Measurements from ENCODE around the gene GULP1.

GULP1 gene

DNA sequence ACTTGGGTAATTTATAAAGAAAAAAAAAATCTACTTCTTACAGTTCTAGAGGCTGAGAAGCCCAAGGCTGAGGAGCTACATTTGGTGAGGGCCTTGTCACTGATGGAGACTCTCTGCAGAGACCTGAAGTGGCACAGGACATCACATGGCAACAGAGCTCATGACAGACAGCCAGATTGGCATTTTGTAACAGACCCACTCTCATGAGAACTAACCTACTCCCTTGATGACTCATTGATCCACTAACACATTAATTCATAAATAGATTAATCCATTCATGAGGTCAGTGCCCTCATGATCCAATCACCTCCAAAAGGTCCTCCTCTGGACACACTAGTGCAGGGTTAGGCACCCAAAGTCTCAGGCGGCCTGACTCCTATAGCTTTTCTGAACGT, 318.4 kb downstream of the GULP1 start:
- no peak for DNase-seq

- no peak for DNase-seq
Observed at GRCh38 chr2:188610827-188611226, 319.2 kb downstream of the GULP1 start.

DNA sequence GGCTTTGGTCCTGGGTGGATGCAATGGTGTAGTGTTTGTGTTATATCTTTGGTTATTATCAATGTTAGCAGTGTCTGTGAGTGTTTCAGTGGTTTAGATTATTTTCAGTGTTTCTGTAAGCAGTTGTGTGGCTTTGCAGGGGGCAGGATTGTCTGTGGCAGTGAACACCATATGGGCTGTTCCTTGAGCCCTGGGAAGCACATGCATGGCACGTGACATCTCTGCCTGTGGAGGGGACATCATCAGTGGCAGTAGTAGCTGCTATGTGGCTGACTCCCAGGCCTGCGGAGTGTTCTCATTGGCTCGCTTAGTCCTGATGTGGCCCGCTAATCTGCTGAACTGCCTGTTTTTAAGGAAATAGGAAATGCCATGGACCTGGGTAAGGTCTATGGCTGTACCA, 327.5 kb downstream of the GULP1 start:
- no peak for DNase-seq

GRCh38 chr2:188620916-188621315, 329.2 kb downstream of the GULP1 start:
- no peak for DNase-seq

DNA sequence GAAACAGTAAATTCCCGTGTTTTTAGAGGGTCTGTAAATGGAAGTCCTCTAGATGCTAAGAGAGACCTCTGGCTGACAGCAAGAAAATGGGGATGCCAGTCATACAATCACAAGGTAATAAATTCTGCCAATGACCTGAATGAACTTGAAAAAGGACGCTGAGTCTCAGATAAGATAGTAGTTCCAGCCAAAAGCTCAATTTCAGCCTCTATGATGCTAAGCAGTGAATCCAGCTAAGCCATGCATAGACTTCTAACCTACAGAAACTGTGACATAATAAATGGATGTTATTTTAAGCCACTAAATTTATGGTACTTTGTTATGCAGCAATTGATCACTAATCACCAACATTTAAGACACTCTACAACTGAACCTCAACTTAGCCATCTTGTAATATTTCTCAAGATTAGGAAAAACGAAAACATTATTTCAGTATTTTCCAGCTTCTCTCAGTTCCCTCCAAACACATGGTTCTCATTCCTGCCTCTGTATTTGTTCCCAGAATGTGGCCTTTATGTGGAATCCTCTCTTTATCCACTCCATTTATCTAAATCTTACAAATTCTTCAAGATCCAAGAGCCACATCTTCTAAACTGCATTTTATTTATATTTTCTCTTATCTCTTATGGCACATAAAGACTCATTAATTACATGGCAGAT, 331.1 kb downstream of the GULP1 start:
- no peak for DNase-seq

GRCh38 chr2:188623995-188624643, 332.4 kb downstream of the GULP1 start:
- DNase-seq = peak; percentile 29

GRCh38 chr2:188627471-188627870, 335.8 kb downstream of the GULP1 start:
- DNase-seq = no peak

DNA sequence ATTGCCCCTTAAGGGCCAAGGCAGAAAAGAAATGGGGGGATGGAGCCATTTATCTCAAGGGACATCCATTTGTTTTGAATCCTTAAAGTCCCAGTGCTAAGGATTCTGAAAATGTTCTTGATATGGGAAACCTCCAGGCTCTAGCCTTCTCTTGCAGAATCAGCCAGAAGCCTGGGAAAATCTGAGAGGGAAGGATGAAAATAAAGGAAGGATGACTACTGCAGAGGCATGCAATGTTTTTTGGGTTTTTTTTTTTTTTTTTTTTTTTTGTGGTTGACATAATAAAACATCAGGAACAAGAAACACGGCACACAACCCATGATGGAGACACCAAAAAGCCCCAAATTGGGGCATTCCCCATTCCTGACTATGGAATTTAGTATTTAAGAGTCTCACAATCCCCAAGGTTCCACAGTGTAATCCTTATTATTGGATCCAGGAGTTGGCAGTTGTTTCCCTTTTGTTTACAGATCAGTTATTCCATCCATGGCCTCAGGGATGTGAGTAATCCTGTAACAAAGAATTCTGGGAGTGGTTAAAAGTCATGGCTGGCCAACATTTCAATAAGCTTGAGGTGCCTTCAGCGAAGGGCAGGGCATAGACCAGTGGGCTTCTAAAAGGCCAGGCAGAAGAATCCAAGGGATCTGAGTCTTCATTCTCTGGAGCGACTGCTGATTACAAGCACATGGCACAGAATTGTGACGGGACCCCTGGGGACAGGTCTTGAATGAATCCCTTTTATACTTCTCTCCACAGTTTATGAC, 337.5 kb downstream of the GULP1 start:
- no peak for DNase-seq

GRCh38 chr2:188629753-188630527, 338.3 kb downstream of the GULP1 start:
- DNase-seq = no peak

DNA sequence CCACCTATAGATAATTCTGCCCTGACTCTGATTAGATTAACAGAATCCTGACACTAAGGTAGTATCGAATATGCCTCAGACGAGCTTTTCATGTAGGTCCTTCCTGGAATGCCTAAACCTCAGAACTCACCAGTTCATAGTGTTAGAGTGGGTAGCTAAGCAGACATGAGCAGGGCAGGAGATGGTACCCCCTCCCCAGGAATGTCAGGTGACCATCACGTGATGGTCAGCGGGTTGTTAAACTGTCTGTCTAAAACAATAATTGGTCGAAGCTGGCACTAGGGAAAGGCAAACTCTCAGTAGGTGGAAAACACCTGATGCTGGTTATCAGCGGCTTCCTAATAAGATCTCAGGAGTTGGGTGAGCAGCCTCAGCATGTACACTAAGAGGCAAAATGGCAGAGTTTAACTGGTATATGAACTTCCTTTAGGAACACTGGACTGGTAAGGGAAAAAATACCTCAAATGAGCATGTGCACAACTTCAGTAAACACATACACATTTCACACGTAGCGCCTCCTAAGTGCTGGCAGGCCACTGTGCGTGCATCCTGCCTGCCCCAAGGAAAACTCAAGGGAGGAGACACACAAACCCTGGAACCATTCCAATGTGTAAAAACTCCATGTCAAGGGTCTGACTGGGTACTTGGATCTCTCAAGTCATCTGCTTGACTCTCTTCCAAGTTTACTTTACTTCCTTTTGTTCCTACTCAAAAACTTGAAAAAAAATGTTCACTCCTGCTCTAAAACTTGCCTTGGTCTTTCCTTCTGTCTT, 339.5 kb downstream of the GULP1 start:
- no peak for DNase-seq

DNA sequence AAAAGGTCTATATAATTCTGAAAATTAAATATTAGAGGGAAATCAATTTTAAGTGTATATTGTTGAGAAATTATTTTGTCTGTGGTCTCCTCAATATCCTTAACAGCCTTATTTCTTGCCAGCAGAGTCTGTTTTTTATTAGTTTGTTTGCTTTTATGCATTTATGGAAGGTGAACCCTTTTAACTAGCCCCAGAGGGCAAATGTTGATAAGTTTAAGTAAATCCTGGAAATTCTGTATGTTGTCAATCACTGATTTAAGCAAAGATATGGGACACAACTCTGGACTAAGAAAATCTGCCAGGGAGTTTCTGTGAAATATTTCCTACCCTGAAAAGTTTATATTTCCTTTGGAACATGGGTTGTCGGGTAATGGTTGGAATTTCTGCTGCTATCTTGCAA, 343.0 kb downstream of the GULP1 start:
- DNase-seq = no peak

All from NCI-H2171 (cell line).